Activated CD4-positive, alpha-beta T cell treated with anti-CD3 and anti-CD28 coated beads for 1 hour (primary cell): ENCODE data around the gene PRKCSH.
"Not testable (repeated sequence)": the region's sequence is repeated elsewhere in the genome, so short reads cannot be mapped to it uniquely, and the experiment has no call there.

ENCODE experiments used
- DNase-seq: peaks from one replicate; pipeline ENCODE4 v3.0.0-alpha.2; 2020

The PRKCSH gene, protein sequence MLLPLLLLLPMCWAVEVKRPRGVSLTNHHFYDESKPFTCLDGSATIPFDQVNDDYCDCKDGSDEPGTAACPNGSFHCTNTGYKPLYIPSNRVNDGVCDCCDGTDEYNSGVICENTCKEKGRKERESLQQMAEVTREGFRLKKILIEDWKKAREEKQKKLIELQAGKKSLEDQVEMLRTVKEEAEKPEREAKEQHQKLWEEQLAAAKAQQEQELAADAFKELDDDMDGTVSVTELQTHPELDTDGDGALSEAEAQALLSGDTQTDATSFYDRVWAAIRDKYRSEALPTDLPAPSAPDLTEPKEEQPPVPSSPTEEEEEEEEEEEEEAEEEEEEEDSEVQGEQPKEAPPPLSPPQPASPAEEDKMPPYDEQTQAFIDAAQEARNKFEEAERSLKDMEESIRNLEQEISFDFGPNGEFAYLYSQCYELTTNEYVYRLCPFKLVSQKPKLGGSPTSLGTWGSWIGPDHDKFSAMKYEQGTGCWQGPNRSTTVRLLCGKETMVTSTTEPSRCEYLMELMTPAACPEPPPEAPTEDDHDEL

DNA sequence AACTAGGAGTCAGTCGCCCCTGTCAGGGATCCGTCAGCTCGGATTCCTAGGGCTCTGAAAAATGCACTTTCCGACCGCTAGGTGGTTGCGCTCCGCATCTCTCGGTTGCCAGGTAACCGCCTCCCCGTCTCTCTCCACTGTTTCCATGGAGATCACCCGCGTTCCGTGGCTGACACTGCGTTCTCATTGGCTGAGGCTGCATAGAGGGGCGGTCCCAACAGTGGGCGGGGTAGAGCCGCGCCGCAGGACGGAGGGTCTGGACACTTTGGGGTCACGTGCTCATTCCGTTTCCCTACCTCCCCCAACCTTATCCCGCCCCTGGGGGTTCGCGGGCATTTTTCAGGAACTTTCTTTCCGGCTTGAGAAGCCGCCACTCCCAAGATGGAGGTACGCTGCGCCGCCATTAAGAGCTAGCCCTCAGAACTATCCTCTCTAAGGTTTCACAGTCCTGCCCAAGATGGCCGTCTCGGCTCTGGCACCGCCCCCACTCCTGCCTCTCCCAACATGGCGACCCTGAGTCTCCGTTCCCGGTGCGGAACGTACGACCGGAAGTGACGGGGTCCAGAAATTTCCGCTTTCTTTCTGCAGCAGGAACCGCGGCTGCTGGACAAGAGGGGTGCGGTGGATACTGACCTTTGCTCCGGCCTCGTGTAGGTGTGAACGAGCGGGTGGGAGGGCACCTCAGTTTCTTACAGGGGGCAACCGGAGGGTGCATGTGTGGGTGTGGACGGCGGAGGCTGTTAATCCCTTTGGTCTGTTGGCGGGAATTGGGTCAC lies at the start of gene PRKCSH, which contains the start of gene ODAD3:
Gene PRKCSH, plus strand, starts transcription at position 579 of the 776 bp plus-strand sequence. CDS start 483 bp downstream, outside the sequence.
Gene ODAD3, minus strand, starts transcription at position 65 of the 776 bp plus-strand sequence. CDS start 105 bp downstream, outside the sequence.
- peak; percentile 97 for DNase-seq

DNA sequence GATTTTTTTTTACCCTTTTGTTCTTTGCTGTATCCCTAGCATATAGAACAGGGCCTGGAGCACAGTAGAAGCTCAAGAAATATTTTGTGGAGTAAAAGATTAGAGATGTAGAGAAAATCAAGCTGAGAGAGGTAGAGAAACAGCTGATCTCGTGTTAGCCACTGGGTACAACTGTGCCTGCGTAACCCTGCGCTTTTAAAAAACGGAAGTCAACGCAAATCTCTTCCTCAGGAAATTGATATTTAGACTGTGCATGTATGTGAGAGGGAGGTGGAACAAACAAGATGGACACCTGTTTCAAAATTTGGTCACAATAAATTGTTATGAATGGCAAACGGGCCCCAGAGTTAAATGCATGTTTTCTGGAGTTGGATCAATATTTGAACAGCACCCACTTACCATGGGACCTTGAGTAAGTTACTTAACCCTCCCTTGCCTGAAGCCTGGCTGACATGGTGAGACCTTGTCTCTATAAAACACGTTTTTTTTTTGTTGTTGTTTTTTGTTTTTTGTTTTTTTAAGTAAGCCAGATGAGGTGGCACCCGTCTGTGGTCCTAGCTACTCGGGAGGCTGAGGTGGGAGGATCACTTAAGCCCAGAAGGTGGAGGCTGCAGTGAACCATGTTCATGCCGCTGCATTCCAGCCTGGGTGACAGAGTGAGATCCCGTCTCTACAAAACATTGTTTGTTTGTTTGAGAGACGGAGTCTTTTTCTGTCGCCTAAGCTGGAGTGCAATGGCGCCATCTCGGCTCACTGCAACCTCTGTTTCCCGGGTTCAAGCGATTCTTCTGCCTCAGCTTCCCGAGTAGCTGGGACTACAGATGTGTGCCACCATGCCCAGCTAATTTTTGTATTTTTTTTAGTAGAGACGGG lies 48.0 kb upstream of the PRKCSH start:
- no peak for DNase-seq

DNA sequence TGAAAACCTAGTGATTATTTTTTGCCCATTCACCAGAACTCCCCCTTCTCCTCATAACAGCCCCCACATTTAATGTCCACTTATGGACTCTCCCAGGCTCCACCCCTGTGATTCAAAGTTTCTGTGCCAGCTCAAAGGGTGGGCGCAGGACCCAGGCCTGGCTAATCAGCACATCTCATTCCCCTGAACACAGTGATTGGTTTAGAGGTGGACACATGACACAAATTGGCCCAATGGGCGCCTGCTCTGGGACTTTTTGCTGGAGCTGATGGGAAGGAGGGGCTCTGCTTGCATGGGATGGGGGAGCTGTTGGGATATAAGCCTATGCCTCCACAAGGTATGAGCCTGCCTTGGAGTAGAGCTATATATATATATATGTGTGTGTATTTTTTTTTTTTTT lies 45.1 kb upstream of the PRKCSH start:
- DNase-seq: no peak

DNA sequence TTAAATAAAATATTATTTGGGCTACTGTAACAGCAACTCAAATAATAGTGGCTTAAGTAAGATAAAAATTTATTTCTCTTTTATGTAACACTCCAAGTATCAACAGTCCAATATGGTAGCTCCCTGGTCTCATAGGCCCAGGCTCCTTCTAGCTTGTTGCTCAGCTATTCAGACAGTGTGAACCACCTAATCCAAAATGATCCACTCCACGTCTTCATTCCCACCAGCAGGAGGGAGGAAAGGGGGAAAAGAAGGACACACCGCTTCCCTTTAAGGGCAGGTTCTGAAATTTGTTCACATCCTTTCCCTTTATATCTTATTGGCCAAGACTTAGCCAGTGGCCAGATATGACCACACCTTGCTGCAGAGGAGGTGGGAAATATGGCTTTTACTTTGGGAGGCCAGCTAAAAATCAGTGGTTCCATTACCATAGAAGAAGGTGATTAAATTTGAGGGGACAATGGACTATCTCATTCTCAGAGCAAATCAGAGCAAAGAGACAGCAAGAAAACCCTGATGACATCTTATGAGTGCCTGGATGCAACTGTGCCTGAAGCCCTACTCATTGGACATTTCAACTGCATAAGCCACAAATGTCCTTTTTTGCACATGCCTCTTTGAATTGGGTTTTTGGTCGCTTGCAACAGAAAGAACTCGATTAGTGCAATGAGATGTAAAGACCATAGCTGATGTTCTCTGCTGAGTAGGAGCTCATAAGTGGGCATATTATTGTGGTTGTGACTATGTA lies 44.3 kb upstream of the PRKCSH start:
- no peak for DNase-seq

DNA sequence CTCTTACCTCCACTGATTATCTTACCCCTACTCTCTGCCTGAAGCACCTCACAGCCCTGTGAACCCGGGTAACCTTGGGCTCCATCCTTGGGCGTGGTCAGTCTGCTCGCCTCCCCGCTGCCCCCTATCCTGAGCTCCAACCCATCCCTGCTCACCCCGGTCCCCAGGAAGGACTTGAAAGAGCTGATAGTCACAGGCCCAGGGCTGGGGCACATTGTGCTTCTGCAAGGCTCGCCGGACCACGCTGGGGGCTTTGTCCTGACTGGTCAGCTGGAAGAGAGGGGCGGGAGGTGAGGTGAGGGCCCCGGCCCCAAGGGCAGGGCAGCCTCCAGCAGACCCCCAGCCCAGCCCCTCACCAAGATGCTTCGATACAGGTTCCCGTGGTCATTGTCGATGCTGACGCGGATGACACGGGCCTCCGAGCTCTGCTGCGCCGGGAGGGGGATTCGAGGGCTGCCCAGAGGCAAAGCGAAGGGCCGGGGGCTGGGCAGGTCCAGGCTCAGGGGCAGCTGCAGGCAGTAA lies 38.3 kb upstream of the PRKCSH start:
- no peak for DNase-seq

DNA sequence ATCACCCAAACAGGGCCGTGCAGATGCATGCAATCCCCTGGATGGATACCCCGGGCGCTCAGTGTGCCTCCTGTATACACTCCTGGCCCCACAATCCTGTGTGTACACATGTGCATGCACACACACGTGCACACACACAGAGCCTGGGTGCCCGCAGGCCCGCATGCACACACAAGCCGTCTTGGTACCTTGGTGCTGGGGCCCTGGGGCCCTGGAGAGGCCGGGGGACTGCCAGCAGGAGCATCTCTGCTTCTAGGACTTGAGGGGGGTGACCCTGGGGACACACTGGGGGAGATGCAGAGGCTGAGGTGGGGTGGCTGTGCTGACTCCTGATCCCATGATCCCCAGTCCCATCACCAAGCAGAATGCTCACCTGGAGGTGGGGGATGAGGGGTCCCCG lies 35.8 kb upstream of the PRKCSH start:
- DNase-seq: no peak

DNA sequence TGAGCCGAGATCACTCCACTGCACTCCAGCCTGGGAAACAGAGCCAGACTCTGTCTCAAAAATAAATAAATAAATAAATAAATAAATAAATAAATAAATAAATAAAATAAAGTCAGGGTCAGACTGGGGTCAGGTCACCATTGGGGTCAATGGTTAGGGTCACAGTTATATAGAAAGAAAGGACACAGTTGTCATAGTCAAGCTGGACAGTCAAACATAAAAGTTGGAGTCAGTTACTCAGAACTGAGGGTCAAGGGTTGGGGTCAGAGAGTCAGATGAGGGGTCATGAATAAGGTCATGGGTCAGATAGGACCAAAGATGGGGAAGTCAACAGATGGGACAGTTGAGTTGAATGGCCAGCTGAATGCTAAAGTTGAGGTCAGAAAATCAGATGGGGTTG lies 34.6 kb upstream of the PRKCSH start:
- no peak for DNase-seq

DNA sequence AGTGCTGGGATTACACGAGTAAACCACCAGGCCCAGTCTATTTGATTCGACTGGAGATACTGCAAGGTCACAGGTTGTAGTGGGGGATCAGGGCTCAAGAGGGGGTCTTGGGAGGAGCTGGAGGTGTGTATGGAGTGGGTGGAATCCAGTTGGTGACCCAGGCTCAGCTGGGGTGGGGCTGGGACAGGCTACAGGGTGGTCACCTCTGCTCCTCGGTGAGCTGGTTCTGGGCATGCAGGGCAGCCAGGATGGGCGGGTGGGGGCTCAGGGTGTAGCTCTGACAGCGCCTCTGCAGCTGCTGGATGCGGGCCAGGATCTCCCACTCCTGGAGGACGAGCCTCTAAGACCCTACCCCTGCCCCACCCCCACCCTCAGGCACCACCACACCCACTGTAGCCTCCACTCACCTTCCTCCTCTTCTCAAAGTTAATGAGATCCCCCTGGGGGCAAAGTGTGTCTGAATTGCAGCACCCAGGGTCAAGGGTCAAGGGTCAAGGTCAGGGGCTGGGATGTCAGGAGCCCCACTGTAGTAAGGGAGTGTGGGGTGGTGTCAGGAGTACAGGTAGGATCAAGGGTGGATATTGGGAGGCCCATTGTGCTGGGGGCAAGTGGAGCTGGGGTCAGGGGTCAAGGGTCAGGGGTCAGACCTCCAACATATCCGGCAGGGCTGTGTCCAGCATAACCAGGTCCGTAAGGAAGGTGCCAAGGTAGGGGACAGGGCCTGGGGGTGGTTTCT lies 33.5 kb upstream of the PRKCSH start:
- DNase-seq: no peak

DNA sequence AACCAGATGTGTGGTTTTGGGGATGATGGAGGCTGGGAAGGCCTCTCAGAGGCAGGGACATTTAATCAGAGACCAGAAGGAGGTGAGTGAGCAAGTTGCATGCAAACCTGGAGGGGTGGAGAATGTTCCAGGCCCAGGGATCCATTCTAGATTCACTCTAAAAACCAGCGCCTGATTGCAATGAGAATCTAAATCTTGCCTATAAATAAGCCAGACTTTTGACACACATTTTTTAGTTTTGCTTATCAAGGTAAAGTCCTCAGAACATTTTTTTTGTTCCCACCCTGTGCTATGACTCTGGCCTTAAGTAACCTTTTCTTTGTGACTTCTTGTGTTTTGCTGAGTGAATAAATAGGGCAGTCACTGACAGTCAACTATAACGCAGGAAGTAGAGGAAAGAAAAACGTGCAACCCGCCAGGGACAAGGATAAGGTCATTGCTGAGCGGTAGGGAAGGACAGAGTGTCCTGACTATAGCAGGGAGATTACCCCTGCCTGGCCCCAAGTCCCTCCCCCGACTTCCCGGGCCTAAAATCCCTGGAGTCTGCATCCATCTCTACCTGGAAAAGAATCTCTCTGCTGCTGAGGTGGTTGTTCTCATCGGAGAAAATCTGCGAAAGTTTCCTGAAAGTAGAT lies 30.7 kb upstream of the PRKCSH start:
- no peak for DNase-seq

DNA sequence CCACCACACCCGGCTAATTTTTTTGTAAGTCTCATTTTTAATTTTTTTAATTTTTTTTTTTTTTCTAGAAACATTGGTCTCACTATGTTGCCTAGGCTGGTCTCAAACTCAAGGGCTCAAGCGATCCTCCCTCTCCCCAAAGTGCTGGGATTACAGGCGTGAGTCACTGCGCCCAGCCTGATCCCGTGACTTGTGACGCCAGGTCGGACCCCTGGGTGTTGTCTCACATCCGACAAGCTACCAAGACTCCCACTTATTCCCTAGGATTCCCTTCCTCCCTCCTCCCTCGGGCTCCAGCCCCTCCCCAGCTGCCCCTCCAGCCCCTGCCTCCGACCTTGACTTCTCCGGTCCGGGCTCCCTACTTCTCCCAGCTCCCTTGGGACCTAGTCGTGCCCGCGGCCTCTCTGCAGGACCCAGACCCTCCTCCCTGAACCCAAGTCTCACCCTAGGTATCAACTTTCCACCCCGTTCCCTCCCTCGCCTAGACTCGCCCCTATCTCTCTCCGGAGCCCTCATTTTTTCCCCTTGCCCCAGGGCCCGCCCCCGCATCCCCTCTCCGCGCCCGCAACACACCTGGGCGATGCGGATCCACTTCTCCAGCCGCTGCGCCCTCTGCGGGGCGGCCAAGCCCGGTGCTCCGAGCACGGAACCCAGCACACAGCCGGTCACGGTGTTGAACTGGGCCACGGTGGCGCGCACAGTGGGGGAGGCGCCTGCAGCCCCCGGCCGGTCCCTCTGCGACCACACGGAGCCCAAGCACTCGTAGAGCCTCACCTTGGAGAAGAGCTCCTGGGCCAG lies 29.4 kb upstream of the PRKCSH start:
- peak; percentile 34 for DNase-seq

DNA sequence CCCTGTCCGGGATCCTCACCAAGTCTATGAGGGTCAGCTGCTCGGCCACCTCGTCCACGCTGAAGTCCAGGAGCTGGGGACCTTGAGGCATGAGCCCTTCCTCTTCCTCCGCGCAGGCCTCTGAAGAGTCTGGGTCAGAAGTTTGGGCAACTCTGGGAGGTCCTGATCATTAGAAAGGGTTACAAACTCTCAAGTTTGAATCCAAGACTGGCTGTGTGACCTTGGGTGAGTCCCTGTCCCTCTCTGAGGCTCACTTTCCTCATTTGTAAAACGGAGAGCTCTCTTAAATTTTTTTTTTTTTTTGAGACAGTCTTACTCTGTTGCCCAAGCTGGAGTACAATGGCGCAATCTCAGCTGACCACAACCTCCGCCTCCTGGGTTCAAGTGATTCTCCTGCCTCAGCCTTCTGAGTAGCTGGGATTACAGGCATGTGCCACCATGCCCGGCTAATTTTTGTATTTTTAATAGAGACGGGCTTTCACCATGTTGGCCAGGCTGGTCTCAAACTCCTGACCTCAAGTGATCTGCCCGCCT lies 28.7 kb upstream of the PRKCSH start:
- not testable (repeated sequence) for DNase-seq

DNA sequence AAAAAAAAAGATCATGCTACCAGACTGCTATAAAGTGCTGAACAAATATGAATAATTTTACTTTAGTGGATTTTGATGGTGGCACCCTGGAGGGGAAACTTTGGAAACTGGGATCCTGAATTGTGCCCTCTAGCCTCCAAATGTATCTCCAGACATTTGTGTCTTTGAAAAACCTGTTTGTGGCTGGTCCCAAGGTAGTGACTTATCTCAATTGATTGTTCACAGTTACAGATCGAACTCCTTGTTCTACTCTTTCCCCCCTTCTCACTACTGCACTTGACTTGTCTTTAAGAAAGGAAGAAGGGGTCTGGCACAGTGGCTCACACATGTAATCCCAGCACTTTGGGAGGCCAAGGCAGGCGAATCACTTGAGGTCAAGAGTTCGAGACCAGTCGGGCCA lies 26.8 kb upstream of the PRKCSH start:
- DNase-seq: no peak

DNA sequence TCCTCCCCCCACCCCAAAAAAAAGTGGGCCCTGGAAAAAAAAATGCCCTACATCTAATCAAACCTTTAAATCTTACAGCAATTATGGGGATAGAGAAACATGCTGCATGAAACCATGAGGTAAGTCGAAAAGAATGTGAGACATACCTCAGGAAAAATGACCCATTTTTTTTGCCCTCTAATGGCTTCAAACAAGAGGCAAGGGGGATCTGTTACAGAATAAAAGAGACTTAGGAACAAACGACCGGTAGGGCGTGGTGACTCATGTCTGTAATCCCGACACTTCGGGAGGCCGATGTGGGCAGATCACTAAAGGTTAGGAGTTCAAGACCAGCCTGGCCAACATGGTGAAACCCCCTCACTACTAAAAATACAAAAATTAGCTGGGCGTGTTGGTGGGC lies 24.8 kb upstream of the PRKCSH start:
- no peak for DNase-seq

DNA sequence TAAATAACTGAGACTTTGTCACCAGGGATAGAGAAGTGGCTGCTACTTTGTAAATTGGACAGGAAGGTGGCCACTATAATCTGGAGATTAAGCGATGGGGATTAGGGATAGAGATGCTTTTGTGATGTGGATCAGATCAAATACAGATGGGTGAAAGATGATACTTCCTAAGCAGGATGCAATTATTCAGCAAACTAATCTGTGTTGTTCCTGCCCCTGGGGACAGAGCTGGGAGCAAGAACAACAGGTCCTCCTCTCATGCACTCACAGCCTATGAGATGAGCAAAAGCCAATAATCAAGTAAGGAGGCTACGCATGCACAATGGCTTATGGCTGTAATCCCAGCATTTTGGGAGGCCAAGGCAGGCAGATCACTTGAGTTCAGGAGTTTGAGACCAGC lies 20.9 kb upstream of the PRKCSH start:
- DNase-seq: no peak

DNA sequence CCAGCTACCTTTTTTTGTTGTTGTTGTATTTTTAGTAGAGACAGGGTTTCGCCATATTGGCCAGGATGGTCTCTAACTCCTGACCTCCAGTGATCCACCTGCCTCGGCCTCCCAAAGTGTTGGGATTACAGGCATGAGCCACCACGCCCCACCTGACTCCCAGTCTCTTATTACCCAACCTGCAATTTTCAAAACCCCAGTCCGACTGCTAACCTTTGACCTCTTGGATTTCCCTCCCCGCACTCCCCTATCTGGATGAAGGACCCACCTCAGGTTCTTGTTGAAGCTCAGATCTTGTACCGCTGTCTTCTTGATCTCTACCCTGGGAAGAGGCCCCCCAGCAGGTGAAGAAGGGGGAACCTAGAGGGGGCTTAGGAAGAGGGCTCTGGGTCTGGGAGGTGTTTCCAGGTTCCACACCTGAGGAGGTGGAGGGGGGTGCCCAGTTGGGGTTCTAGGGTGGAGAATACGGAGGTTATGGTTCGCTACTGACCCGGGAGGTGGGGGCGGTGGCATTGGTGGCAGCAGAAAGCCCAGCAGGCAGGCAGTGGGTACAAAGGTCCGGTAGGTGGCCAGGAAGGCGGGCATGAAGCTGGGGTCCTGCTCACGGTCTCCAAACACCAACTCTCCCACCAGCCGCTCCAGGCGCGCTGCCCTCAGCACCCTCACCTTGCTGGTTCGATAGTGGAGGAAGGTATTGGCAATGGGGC lies 18.9 kb upstream of the PRKCSH start:
- DNase-seq: no peak

DNA sequence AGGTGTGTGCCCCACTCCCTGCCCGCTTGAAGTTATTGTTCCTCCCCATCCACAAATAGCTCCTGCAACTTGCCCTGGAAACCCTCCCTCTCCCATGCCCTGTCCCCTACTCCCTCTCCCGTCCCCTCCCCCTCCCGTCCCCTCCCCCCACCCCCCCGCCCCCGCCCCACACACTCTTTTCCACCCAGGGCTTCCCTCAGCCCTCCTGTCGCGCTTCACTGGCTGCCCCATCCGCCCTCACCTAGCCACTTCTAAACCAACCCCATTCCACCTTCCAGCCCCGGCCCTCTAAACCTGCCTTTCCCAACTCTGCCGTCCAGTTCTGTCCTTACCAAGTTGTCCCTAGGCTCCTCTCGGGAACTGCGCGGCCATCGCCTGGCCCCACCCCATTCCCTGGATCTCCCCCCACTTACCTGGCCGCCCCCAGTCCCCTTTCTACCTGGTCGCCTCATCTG lies 17.3 kb upstream of the PRKCSH start:
- no peak for DNase-seq

DNA sequence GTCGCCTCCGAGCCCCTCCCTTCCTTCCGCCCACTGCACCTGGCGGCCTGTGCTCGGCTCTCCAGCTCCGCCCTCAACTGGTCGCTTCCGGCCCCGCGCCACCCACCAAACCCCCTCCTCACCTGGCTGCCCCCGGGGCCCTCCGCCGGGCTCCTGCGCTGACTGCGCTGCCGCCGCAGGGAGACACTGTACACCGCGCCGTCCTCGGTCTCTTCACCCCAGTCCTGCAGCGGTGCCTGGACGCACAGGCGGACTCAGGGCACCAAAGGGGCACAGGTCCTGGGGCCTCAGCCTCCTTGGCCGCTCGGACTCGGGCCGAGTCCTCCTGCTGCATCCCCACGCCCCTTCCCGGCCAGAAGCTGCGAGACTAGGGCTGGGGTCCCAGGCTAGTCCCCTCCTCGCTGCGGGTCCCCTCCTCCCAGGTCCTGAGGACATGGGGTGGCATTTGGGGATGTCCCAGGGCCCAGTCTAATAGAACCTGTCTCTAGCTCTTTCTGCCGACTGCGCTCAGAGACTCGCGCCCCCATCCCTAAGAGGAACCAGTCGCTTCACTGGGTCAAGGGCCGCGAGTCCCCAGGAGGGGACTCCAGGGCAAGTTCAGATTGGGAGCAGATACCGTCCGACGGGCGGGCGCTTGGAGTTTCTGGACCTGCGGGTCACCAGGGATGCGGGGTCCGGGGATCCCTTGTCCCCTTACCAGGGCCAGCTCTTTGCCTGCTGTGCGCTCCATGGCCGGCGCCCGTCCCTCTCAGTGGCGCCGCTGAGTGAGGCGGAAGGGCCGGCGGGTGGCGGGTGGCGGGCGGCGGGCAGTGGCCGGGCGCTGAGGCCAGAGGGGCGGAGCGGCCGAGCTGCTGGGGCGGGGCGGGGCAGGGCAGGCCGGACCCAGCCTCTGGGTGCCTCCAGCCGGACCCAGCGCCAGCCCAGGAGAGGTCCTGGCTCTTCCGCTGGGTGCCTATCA lies 16.6 kb upstream of the PRKCSH start, which contains the start of gene RGL3:
Gene RGL3, minus strand, starts transcription at position 766 of the 958 bp plus-strand sequence. Its CDS starts 36 bp downstream, at position 730.
- no peak for DNase-seq
